Endometrial microvascular endothelial cells (primary cell): Measurements from ENCODE around the gene TMEM242. TPM values are rescaled to one million over a fixed set of nuclear protein-coding genes. Genes with fewer than 3 reads are reported as not detected.

ENCODE experiments used
- in situ Hi-C: cut with HindIII; loops from 2 replicates; pipeline ENCODE4 v1.10.0; 2017; ENCODE audit warnings: low sequenced_read_pairs, low pct_unique_long_range_greater_than_20kb; ENCODE audit errors: inconsistent ontology term
- total RNA-seq: library from RNA; depleted of rRNA; stranded (reverse); fragments of >200 nt; gene quantifications from one replicate; pipeline ENCODE4 v1.2.3, GENCODE V29; 2015; ENCODE audit errors: inconsistent ontology term

The TMEM242 gene
- total RNA-seq, 1 donor from 2014 or later = 6.6 TPM

DNA sequence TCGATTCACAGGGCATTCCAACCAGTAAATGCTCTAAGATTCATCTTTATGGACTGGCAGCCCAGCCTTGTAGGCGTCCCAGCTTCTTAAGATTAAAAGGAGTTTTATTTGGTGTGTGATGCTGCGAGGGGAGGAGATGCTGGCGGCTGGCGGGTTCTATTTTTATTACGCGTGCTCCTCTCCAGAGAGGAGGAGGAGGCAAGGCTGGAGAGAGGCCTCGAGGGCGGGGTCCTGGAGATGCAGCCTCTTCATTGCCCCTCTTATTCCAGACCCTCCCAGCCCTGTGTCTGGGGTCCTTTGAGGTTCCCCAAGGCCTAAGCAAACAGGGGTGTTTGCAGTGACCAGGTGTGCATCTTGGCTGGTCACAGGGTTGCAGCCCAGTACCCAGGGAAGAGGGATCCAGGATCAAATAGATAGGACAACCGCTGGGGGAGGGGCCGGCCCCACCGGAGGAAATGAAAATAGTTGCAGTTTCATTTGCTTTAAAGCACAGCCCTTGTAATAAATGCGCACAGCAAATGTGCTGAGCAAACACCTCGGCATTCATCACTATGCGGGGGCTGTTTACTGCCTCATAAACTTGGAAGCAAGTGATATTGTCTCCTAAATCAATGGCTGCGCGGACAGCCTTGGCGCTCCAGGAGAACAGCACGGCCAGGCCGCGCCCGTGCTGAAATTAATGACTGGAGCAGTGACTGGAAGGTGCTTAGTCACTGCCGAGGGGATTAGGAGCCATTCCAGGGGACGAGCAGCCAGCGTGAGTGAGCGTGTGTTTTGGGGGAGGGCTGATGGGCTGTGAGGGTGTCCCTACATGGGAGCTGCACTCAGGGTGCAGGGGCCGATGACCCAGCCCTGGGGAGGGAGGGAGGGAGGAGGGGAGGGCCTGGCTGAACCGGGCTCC, 83.0 kb downstream of the TMEM242 start:
- in situ Hi-C loops = no loop called here

GRCh38 chr6:157239671-157240058, 83.7 kb downstream of the TMEM242 start:
- in situ Hi-C loops = no loop called here

Other genes with a start within 250 kb of the TMEM242 start
- gene ZDHHC14, start 57.7 kb upstream of the TMEM242 start, total RNA-seq = 16.4 TPM